ENCODE data around the gene AP5M1. TPM values are rescaled to one million over a fixed set of nuclear protein-coding genes. Genes with fewer than 3 reads are reported as not detected.

Gene AP5M1
- total and polyA plus RNA-seq, 2 of the 13 experiments (the other 11 are each of a cell fraction or from before 2014, with no cell fraction given), result 14.8 to 35.0 TPM

DNA sequence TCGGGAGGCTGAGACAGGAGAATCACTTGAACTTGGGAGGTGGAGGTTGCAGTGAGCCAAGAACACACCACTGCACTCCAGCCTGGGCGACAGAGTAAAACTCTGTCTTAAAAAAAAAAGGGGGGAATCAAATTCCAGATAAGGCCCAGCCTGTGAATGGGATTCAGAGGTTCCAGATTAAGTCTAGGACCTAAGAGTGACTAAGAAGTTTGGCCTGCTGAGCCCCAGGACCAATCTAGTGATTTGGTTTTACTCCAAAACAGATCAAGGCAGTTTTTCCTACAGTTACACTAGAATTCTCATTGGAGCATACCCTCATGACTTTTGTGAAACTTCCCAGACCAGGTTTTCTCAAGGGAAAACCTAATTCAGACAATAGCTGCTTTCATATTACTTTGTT, 22.8 kb upstream of the AP5M1 start:
- H3K9ac ChIP-seq (ENCODE audit: insufficient read depth, low read depth, low read length), result no peak overlapping the region
- H3K4me1 ChIP-seq (ENCODE audit: insufficient read depth, low read length), result no peaks in the 10 kb centered on the region
- ChIA-PET CTCF (ENCODE audit: low intra/inter-chr PET ratio, low total read pairs) (no interaction called here), POLR2A (no interaction called here)
- H2AFZ ChIP-seq (ENCODE audit: low read length), result no peak overlapping the region
- H3K27me3 ChIP-seq (ENCODE audit: control insufficient read depth in 1 of 2, insufficient read depth in 2 of 2, low read length in 2 of 2), result no peaks in the 10 kb centered on the region
- ATAC-seq (no peak), FAIRE-seq (no peak), DNase-seq (ENCODE audit: low spot score) (no peak)
- H4K20me1 ChIP-seq (ENCODE audit: insufficient read depth, low read length), result no peaks in the 10 kb centered on the region
- peaks cover 11% of the 10 kb centered on the region for H3K79me2 ChIP-seq (ENCODE audit: insufficient read depth, low read length)
- H3K4me2 ChIP-seq (ENCODE audit: low read depth, low read length), result no peak overlapping the region
- H3K4me3 ChIP-seq (replicated peaks in 1 of 3; ENCODE audit: insufficient read depth in 1 of 3, low read depth in 2 of 3, low read length in 3 of 3), result no peak overlapping the region
- TF ChIP-seq GATA4 (IDR thresholded peaks at IDR 0.05; ENCODE audit: borderline replicate concordance, low read depth) (no peak), CC2D1A (CRISPR knock-in tag; IDR thresholded peaks at IDR 0.05) (no peak), ZNF501 (CRISPR knock-in tag; IDR thresholded peaks at IDR 0.05) (no peak), ERF (CRISPR knock-in tag; IDR thresholded peaks at IDR 0.05) (no peak), FOXM1 (CRISPR knock-in tag; IDR thresholded peaks at IDR 0.05) (no peak), TEAD2 (CRISPR knock-in tag; IDR thresholded peaks at IDR 0.05) (no peak), KLF11 (CRISPR knock-in tag; IDR thresholded peaks at IDR 0.05) (no peak), MXD4 (CRISPR knock-in tag; IDR thresholded peaks at IDR 0.05) (no peak), ZNF335 (CRISPR knock-in tag; IDR thresholded peaks at IDR 0.05) (no peak), MTF1 (CRISPR knock-in tag; IDR thresholded peaks at IDR 0.05) (no peak)
- TF ChIP-seq, protein P1, sequence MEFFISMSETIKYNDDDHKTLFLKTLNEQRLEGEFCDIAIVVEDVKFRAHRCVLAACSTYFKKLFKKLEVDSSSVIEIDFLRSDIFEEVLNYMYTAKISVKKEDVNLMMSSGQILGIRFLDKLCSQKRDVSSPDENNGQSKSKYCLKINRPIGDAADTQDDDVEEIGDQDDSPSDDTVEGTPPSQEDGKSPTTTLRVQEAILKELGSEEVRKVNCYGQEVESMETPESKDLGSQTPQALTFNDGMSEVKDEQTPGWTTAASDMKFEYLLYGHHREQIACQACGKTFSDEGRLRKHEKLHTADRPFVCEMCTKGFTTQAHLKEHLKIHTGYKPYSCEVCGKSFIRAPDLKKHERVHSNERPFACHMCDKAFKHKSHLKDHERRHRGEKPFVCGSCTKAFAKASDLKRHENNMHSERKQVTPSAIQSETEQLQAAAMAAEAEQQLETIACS (CRISPR knock-in tag; IDR thresholded peaks at IDR 0.05), result no peak
- TF ChIP-seq, protein P2, sequence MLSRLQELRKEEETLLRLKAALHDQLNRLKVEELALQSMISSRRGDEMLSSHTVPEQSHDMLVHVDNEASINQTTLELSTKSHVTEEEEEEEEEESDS (CRISPR knock-in tag; IDR thresholded peaks at IDR 0.05; ENCODE audit: borderline replicate concordance), result no peak
- TF ChIP-seq, protein P3, sequence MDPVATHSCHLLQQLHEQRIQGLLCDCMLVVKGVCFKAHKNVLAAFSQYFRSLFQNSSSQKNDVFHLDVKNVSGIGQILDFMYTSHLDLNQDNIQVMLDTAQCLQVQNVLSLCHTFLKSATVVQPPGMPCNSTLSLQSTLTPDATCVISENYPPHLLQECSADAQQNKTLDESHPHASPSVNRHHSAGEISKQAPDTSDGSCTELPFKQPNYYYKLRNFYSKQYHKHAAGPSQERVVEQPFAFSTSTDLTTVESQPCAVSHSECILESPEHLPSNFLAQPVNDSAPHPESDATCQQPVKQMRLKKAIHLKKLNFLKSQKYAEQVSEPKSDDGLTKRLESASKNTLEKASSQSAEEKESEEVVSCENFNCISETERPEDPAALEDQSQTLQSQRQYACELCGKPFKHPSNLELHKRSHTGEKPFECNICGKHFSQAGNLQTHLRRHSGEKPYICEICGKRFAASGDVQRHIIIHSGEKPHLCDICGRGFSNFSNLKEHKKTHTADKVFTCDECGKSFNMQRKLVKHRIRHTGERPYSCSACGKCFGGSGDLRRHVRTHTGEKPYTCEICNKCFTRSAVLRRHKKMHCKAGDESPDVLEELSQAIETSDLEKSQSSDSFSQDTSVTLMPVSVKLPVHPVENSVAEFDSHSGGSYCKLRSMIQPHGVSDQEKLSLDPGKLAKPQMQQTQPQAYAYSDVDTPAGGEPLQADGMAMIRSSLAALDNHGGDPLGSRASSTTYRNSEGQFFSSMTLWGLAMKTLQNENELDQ (CRISPR knock-in tag; IDR thresholded peaks at IDR 0.05; ENCODE audit: borderline replicate concordance), result no peak
- TF ChIP-seq, protein P4, sequence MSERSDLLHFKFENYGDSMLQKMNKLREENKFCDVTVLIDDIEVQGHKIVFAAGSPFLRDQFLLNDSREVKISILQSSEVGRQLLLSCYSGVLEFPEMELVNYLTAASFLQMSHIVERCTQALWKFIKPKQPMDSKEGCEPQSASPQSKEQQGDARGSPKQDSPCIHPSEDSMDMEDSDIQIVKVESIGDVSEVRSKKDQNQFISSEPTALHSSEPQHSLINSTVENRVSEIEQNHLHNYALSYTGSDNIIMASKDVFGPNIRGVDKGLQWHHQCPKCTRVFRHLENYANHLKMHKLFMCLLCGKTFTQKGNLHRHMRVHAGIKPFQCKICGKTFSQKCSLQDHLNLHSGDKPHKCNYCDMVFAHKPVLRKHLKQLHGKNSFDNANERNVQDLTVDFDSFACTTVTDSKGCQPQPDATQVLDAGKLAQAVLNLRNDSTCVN (CRISPR knock-in tag; IDR thresholded peaks at IDR 0.05; ENCODE audit: borderline replicate concordance), result no peak
- no peaks in the 10 kb centered on the region for H3K9me3 ChIP-seq (ENCODE audit: low read length)
- intact Hi-C loops (cut with micrococcal nuclease; ENCODE audit: unreplicated experiment) (no loop called here), in situ Hi-C loops (cut with HindIII; ENCODE audit: extremely low pct_ligation_motif_present, low pct_unique_long_range_greater_than_20kb) (no loop called here)
- H3K27ac ChIP-seq (ENCODE audit: extremely low read length, insufficient read depth, low read length), result no peak overlapping the region
- WGBS (ENCODE audit: low lambda C conversion rate), result 97% methylated on average over 2 of the region's 2 CpGs
- BruUV-seq (replicated peaks), result no TSS peak
- H3K36me3 ChIP-seq (replicated peaks in 1 of 2; ENCODE audit: control insufficient read depth in 1 of 2, insufficient read depth in 2 of 2, low read length in 2 of 2), result peaks cover 0 to 8% of the 10 kb centered on the region in 2 experiments; a peak in 1 of 5 replicates
